A673 (cell line): ENCODE results near the gene NFATC3. TPM values are rescaled to one million over a fixed set of nuclear protein-coding genes. Genes with fewer than 3 reads are reported as not detected.

Source experiments
- BruUV-seq: library from RNA; stranded (reverse); fragments of 400-500 nt; replicated peaks from 2 replicates; lab custom pipeline; 2021; lab: Mats Ljungman, UMichigan
- CTCF ChIA-PET: fragments of 300-600 bp; sonication (Branson Sonifier 250); formaldehyde crosslinking; loops from one replicate; lab custom pipeline; 2022; ENCODE audit warnings: antibody characterized with exemption; lab: Charles Lee
- POLR2A ChIA-PET: fragments of 300-600 bp; sonication (Branson Sonifier 250); formaldehyde crosslinking; loops from one replicate; lab custom pipeline; 2022; ENCODE audit warnings: antibody characterized with exemption; ENCODE audit not compliant: low non-redundant PET; lab: Charles Lee
- DNase-seq: peaks from one replicate; pipeline ENCODE4 v3.0.0-alpha.2; 2015; ENCODE audit warnings: low spot score
- H3K27ac ChIP-seq: fragments of 200-600 bp; sonication (generic); 2 replicates; pipeline ENCODE4 v1.5.1; 2016; ENCODE audit warnings: mixed run types, low read depth, mild to moderate bottlenecking, mixed read lengths, antibody characterized with exemption, low read length; ENCODE audit not compliant: poor library complexity, severe bottlenecking
- H3K27me3 ChIP-seq: fragments of 200-600 bp; sonication (generic); replicated peaks from 2 replicates; pipeline ENCODE4 v1.6.1; 2017; ENCODE audit warnings: mixed run types, low read depth, mild to moderate bottlenecking, mixed read lengths, antibody characterized with exemption, low read length; ENCODE audit not compliant: insufficient read depth, poor library complexity
- H3K36me3 ChIP-seq: fragments of 200-600 bp; sonication (generic); 2 replicates; pipeline ENCODE4 v1.6.1; 2016; ENCODE audit warnings: mixed run types, mild to moderate bottlenecking, mixed read lengths, antibody characterized with exemption, low read length; ENCODE audit not compliant: insufficient read depth, poor library complexity, severe bottlenecking
- H3K4me1 ChIP-seq: fragments of 200-600 bp; sonication (generic); 2 replicates; pipeline ENCODE4 v1.6.1; 2017; ENCODE audit warnings: mixed run types, mild to moderate bottlenecking, mixed read lengths, antibody characterized with exemption, low read length; ENCODE audit not compliant: insufficient read depth, poor library complexity, severe bottlenecking
- H3K4me3 ChIP-seq: fragments of 200-600 bp; sonication (generic); 2 replicates; pipeline ENCODE4 v1.5.1; 2016; ENCODE audit warnings: low read depth, mixed run types, mild to moderate bottlenecking, mixed read lengths, low read length; ENCODE audit not compliant: poor library complexity, severe bottlenecking
- H3K9me3 ChIP-seq: fragments of 200-600 bp; sonication (generic); 2 replicates; pipeline ENCODE4 v1.6.1; 2016; ENCODE audit warnings: mixed run types, low read depth, mild to moderate bottlenecking, mixed read lengths, antibody characterized with exemption, low read length; ENCODE audit not compliant: poor library complexity, severe bottlenecking
- CTCF ChIP-seq: fragments of 300-800, 200-600 bp; sonication (generic); conservative IDR thresholded peaks from 2 replicates; pipeline ENCODE4 v1.5.1; 2017; ENCODE audit warnings: low read depth, mild to moderate bottlenecking, antibody characterized with exemption, low read length, moderate library complexity, mixed read lengths
- EZH2 ChIP-seq: fragments of 200-600 bp; sonication (generic); IDR thresholded peaks from 2 replicates; pipeline ENCODE4 v1.6.1; 2017; ENCODE audit warnings: borderline replicate concordance, low read depth, mild to moderate bottlenecking, mixed read lengths, antibody characterized with exemption, low read length; ENCODE audit not compliant: poor library complexity, severe bottlenecking
- intact Hi-C: fragments of 100-400 bp; cut with micrococcal nuclease; formaldehyde crosslinking; loops from one replicate; pipeline ENCODE4 v1.10.0; 2022; ENCODE audit not compliant: unreplicated experiment
- total RNA-seq: library from RNA; stranded (reverse); gene quantifications from 2 replicates; pipeline ENCODE4 v1.2.3, GENCODE V29; 2021

Gene NFATC3
- total RNA-seq, 1 experiment from 2014 or later, result 56.0 TPM

- no TSS peak for BruUV-seq
- no peak for DNase-seq
- Histone ChIP-seq H3K4me3 (no peak overlapping the region), H3K9me3 (no peaks in the 10 kb centered on the region), H3K36me3 (no peaks in the 10 kb centered on the region), H3K27ac (no peak overlapping the region), H3K4me1 (no peaks in the 10 kb centered on the region), H3K27me3 (no peaks in the 10 kb centered on the region)
- TF ChIP-seq EZH2, result no peak
- intact Hi-C loops, result loop anchor here (5.0 kb wide), 1 partner anchor 134 kb away; no protein-coding TSS in a partner anchor
- ChIA-PET POLR2A (no interaction called here), CTCF (no interaction called here)
Observed at GRCh38 chr16:68226116-68226515, 140.9 kb downstream of the NFATC3 start.

DNA sequence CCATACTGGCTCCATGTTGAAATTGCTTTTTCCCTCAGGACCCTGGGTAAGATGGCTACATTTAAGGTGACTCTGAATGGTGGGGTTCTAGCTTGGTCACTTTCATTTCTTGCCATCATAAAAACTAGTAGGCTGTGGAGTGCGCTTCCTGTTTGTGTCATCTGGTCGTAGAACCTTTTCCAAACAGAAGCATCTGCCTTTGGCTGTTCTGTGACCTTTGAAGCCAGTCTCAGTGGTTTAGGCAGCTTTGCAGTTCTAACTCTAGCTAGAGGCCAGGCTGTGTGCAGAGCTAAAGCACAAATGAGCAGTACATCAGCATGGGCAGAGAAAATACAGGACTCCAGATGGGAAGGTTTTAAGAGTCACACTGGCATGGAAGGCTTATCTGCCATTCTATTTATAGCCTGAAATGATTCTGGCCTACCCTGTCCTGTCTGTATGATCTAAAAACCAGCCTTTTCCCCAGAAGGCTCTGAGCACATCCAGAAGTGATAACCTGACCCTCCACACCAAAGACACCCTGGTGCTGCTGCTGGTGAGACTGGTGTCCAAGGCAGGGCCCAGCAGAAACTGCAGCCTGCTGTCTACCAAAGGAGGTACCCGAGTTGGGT lies 142.1 kb downstream of the NFATC3 start:
- H3K9me3 ChIP-seq, result no peaks in the 10 kb centered on the region
- H3K36me3 ChIP-seq, result no peaks in the 10 kb centered on the region
- H3K4me3 ChIP-seq, result no peak overlapping the region
- no peaks in the 10 kb centered on the region for H3K4me1 ChIP-seq
- POLR2A ChIA-PET, result no interaction called here
- intact Hi-C loops, result loop anchor here (5.0 kb wide), 1 partner anchor 135 kb away; no protein-coding TSS in a partner anchor
- H3K27me3 ChIP-seq, result no peaks in the 10 kb centered on the region
- H3K27ac ChIP-seq, result no peak overlapping the region
- no TSS peak for BruUV-seq
- TF ChIP-seq EZH2, result no peak
- DNase-seq, result no peak
- CTCF ChIA-PET, result interaction anchor here (0.6 kb wide), 2 partner anchors 59 to 411 kb away, joined by 3 to 4 read pairs; no protein-coding TSS in a partner anchor

DNA sequence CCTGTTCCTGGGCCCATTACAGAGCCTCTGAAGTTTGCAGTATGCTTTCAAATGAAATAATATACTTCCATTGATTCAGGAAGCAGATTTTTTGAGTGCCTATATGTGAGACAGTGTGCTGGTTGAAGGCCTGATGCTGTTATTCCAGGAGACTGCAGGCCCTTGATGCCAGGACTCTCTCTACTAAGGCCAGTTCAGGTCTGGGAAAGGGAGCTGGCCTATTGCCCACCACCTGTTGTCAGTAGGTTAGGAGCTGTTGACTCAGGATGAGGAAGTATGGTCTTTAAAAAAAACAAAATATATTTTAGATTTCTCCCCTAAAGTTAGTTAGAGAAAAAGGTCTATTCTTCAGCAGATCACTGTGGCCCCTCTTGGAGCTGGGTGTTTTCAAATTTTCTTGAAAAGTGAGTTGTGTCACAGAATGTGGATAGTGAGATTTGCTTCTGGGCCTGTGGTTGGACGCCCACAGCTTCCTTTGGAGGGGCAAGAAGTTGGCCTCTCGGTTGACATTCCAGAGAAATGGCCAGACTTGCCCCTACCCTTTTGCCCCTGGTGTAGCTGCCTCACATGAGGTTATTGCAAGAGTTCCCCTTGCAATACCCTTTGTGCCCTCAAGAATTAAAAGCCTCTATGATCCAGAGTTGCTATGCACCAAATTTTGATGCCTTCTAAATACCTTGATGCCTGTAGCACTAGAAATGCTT lies 142.8 kb downstream of the NFATC3 start:
- H3K4me1 ChIP-seq, result no peaks in the 10 kb centered on the region
- H3K4me3 ChIP-seq, result no peak overlapping the region
- TF ChIP-seq EZH2 (no peak), CTCF (no peak)
- H3K36me3 ChIP-seq, result no peaks in the 10 kb centered on the region
- intact Hi-C loops, result loop anchor here (5.0 kb wide), 1 partner anchor 136 kb away; no protein-coding TSS in a partner anchor
- POLR2A ChIA-PET, result no interaction called here
- no peaks in the 10 kb centered on the region for H3K27me3 ChIP-seq
- BruUV-seq, result no TSS peak
- no peak for DNase-seq
- H3K9me3 ChIP-seq, result no peaks in the 10 kb centered on the region
- CTCF ChIA-PET, result interaction anchor here (0.6 to 1.1 kb wide), 2 partner anchors 58 to 134 kb away, joined by 3 to 4 read pairs; no protein-coding TSS in a partner anchor
- H3K27ac ChIP-seq, result no peak overlapping the region

DNA sequence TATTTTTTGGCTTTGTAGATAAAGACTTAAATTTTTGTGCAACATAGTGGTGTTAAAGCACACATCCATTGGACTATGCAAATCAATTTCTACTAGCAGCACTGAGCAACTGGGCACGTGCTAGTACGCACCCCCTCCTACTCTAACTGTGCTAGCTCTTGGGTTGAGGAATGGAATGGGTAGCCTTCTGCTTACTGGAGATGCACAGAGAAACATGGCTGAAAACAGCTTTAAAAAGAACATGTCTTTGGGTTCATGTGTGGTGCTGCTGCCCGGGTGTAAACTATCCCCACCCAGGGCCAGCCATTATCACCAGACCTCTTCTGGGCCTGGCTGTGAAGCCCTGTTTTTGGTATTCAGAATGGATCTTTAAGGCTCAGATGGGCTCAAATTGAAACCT lies 143.5 kb downstream of the NFATC3 start:
- no peak for DNase-seq
- no peaks in the 10 kb centered on the region for H3K36me3 ChIP-seq
- intact Hi-C loops, result loop anchor here (1.0 to 5.0 kb wide), 2 partner anchors 136 to 235 kb away; no protein-coding TSS in a partner anchor
- TF ChIP-seq EZH2, result no peak
- no peak for TF ChIP-seq CTCF
- POLR2A ChIA-PET, result no interaction called here
- no TSS peak for BruUV-seq
- H3K9me3 ChIP-seq, result no peaks in the 10 kb centered on the region
- H3K27me3 ChIP-seq, result no peaks in the 10 kb centered on the region
- H3K4me3 ChIP-seq, result no peak overlapping the region
- CTCF ChIA-PET, result interaction anchor here (1.1 kb wide), 1 partner anchor 135 kb away, joined by 3 read pairs; no protein-coding TSS in a partner anchor
- no peak overlapping the region for H3K27ac ChIP-seq
- no peaks in the 10 kb centered on the region for H3K4me1 ChIP-seq
